ENCODE measurements around the gene NR4A2.
A peak's percentile ranks its signal among the peaks of the same experiment; 100 is the strongest.

Gene NR4A2

DNA sequence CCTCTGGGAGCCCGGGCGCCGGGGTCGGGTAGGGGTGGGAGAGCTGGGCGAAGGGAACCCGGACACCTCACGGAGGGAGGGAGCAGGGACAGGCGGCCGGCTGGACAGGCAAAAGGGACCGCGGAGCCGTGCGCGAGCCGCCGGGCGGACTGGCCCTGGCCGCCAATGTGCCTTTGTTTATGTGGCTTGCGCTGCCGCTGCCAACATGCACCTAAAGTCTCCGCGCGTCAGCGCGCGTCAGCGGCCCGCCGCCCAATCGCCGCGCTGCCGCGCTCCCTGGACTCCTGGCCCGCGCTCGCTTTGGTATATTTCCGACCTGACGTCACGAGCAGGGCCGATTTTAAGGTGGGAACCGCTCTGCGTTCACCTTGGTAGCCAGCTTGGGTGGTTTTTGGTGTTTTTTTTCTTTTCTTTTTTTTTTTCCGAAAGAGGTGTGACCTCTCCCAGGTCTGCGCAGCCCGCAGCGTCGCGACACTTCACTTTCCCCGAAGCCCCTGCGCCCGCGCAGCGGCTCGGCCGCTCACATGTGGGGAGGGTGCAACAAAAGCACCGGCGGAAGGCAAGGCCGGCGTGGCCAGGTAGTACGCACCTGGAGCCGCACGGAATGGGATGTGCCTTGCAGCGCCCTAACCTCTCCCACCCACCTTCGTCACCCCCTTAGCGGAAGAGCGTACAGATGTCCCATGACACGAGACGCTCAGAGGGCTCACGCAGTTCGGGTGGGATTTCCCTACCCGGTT, at the start of gene NR4A2:
NR4A2 (minus strand) TSS at position 188 of the 740 bp plus-strand sequence. CDS start 2,535 bp downstream, outside the sequence.
- peak; percentile 87 for DNase-seq (ENCODE audit: low read depth)

DNA sequence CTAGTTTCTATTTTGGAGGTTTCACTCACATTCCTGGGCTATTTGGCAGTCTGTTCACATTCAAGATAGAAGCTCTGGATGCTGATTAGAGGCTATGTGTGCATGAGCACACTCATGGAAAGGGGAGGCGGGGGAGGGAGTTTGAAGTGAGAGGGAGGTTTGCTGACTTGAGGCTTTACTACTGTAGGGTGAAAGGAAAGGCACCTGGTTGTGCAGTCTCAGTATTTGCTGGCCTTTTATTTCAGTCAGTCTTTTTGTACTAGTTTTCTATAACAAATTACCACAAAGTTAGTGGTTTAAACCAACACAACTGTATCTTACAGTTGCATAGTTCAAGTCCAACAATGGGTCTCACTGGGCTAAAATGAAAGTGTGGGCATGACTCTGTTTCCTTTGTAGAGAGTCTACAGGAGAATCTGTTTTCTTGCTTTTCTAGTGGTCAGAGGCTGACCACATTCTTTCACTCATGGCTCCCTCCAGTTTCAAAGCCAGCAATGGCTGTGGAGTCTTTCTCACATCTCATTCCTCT, 47.7 kb upstream of the NR4A2 start:
- DNase-seq (ENCODE audit: low read depth) = no peak

DNA sequence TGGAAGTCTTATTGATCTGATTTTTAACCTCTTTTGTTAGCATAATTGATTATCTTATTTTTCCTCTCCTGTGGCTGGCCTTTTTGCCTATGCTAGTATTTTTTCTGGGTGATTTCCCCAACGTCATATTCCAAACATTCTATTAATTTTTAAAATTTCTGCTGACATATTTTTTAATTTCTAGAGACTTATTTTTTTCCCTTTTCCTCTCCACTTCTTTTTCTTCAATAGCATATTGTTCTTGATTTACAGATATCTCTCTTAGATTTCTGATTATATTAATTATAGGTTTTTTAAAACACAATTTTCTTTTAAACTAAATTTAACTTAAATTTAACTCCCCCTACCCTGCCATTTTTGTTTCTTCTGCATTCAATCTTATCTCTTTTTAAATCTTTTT, 47.2 kb upstream of the NR4A2 start:
- DNase-seq (ENCODE audit: low read depth) = no peak

DNA sequence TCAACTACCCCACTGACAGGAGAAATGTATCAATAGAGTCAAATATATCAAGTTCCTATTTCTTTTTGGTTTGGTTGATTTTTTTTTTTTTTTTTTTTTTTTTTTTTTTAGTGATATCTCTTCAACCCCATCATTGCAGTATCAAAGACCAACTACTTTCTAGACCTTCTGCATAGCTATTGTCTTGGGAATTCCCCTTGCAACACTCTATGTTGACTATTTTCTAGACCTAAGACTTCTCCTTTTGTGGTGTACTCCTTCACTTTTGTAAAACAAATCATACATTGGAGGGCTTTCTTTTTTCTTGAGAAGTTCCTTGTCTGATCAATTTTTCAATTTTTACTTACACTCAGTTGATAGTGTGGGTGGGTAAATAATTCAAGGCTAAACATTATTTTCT, 46.5 kb upstream of the NR4A2 start:
- no peak for DNase-seq (ENCODE audit: low read depth)

DNA sequence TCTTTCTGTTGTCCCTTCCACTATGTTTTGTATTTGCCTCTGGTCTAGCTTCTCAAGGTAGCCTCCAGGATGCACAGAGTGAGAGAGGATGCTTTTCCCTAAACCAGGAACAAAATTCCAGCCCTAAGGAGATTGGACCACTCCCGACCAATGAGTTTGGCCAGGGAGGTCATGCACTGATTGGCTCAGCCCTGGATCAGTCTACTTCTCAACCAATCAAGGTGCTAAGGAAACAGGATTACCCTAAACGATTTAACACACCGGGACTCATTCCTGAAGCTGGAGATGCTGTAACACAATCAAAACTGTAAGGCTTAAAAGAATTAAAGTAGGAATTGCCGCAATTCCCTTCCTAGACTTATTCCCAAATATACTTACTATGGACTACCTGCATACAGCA, 34.2 kb upstream of the NR4A2 start:
- DNase-seq (ENCODE audit: low read depth) = no peak

DNA sequence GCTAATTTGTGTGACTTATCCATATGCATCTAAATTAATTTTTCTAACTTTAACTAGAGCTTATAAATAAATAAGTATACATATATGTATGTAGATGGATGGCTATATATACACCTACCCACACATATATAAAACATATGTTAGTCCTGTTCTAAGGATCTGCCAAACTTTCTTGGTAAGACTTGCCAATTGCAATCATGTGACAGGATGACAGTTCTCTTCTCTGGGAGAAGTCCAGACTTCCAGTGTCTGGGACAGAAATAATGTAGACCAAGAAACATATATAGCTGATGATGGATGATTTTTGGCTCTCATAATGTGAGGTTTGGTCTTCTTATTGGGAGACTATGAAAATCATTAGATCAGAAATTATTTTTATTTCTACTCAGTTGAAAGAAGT, 30.6 kb upstream of the NR4A2 start:
- no peak for DNase-seq (ENCODE audit: low read depth)

DNA sequence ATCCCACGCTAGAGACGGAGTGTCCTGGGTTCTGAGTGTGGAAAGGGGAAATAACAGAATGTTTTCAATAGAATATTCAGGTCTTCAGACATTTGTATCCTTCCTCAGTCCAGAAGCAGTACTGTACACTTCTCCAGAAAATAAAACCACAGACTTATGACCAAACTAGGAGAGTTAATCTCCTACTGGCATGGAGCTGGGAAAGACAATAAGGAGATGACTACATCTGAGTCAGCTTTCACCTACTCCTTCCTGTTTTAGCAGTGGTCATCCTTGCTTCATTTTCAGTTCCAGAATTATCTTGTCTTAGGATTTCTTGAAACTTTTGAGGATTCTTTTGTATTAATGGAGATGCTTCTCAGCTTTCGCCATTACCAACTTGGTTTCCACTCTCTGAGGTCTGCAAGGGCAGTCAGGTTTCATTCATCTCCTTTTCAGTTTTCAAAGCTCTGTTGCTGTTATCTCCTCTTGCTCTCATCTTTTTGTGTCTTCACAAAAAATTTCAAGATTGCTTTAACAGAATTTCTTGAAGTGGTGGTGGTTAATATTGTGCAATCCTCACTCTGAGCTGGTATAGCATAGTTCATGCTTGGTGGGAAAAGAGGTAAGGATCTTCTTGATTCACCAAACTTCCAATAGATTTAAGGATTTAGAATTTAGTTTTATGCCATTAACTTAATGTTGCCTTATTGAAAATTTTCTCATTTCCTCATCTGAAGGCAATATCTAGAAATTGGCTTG, 23.7 kb upstream of the NR4A2 start:
- no peak for DNase-seq (ENCODE audit: low read depth)

DNA sequence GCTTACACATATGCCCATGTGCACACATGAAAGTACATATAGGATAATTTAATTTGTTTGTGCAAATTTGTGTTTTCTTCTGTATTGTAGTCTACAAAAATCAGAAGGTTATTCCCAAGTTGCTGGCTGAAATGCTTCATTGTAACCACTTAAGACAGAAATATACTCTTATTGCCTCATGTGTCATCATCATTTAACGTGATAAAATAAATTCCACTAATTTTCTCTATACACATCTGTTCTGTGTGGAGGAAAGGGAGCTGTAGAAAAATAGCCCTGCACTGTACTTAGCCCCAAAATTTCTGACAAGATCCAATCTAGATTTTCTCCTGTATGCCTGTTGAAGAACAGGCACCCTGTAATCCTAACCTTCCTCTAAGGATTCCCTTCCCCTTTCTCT, 20.4 kb upstream of the NR4A2 start:
- no peak for DNase-seq (ENCODE audit: low read depth)

DNA sequence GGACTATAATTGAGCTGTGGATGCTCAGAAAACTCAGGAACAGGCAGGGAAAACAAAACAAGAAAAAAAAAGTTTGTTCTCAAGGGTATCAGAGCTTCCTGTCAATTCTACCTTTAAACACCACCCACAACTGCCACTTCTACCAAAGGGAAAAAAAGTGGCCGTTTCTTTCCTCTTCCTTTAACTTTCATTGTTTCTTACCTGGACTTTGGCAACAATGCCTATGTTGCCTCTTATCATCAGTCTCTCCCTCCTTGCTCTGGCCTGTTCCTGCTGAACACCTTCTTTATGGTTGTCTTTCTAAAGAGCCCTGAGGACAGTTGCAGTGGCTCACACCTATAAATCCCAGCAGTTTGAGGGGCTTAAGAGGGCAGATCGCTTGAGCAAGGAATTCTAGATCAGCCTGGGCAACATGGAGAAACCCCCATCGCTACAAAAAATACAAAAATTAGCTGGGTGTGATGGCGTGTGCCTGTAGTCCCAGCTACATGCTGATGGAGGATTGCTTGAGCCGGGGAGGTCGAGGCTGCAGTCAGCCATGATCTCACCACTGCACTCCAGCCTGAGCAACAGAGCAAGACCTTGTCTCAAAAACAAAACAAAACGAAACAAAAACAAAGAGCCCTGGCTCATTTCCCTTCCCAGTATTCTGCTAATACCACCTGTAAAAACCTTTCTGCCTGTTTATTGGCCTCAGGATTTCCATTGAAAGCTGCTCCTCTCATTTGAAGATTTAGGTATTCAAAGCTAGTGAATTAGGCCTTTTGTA, 18.0 kb upstream of the NR4A2 start:
- DNase-seq (ENCODE audit: low read depth) = no peak

DNA sequence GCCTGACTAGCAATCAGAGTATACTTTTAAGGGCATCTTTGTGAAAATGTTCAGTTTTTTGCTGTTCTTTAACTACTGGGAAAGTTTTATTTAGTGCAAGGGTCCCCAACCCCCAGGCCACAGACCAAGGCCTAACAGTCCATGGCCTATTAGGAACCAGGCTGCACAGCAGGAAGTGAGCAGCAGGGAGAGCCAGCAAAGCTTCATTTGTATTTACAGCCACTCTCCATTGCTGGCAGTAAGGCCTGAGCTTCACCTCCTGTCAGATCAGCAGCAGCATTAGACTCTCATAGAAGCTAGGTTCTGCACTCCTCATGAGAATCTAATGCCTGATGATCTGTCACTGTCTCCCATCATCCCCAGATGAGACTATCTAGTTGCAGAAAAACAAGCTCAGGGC, 17.1 kb upstream of the NR4A2 start:
- no peak for DNase-seq (ENCODE audit: low read depth)

DNA sequence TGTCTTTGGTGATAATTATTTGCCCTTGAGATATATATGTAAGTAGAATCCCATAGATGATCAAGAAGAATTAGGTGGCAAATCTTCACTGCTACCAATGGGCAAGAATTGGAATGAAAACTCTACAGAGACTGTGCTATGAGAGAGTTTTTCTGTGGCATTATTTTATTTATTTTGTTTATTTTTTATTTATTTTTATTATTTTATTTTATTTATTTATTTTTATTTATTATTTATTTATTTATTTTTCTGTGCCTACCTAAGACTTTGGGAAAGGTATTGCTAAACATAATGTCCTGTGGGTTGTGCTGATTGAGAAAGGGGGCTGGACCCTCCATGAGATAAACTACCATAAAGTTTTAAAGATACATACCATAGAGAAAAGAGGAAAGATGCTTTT, 16.6 kb upstream of the NR4A2 start:
- no peak for DNase-seq (ENCODE audit: low read depth)

DNA sequence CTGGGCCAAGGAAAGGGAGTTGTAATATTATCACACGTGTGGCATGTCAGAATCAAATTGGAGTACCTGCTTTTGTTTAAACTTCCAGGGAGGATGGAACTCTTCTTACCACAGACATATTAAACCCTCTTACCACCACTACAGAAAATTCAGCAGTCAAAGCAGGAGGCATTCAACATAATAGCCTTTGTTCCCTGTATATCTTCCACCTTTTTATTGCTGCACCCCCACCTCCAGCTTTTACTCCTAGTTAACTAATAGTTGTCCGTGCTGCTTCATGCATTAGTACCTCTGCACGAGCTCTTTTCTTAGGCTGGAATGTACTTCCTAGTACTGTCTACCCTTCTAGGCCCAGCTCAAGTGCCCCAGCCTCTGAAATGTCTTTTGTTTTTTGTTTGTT, 14.9 kb upstream of the NR4A2 start:
- DNase-seq (ENCODE audit: low read depth) = no peak

DNA sequence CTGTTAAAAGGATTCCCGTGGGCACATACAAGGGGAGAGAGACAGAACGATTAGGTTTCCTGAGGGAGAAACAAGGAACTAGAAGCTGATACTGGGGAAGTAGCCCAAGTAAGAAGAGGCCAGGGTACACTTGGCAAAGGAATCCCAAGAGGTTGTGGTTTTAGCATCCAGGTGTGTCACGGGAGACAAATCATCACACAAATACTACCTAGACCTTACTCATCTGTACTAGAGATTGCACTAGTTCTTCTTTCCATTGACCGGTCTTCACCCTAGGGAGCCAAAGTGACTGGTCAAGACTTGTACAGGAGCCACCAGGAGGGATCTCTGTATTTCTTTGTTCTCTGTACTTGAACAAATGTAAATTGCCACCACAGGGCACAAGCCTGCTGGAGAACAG, 14.2 kb upstream of the NR4A2 start:
- no peak for DNase-seq (ENCODE audit: low read depth)

DNA sequence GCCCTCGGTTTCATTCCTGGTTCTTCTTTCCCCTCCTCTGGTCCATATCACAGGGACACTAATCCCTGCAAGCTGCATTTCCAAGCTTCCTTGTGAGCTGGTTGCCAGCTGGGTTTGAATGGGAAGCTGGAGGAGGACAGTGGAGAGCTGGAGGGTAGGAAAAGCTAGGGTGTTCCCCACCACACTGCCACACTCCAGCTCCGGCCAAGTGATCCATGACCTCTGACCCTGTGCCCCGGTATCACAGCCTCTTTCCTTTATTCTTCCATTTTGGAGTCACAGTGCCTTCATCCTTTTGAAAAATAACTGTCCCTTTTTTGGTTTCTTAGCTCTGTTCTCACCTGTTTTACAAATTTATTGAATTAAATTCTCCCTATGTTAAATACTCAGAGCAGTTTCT, 13.1 kb upstream of the NR4A2 start:
- DNase-seq (ENCODE audit: low read depth) = no peak

DNA sequence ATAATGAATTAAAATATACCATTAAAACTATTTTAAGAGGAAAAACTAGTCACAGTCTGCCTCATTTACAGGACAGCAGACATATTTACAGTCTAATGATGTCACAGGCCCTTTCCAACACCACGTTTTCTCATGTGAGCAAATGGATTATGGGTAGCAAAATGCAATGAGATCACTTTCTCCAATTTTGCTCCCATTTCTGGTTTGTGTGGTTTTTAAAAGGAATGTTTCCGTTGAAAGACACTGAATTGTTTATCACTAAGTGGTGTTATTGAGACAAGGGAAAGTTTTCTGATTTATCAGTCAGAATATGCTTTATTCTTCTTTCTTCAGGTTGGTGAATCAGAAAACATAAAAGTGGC, 11.4 kb upstream of the NR4A2 start:
- no peak for DNase-seq (ENCODE audit: low read depth)

DNA sequence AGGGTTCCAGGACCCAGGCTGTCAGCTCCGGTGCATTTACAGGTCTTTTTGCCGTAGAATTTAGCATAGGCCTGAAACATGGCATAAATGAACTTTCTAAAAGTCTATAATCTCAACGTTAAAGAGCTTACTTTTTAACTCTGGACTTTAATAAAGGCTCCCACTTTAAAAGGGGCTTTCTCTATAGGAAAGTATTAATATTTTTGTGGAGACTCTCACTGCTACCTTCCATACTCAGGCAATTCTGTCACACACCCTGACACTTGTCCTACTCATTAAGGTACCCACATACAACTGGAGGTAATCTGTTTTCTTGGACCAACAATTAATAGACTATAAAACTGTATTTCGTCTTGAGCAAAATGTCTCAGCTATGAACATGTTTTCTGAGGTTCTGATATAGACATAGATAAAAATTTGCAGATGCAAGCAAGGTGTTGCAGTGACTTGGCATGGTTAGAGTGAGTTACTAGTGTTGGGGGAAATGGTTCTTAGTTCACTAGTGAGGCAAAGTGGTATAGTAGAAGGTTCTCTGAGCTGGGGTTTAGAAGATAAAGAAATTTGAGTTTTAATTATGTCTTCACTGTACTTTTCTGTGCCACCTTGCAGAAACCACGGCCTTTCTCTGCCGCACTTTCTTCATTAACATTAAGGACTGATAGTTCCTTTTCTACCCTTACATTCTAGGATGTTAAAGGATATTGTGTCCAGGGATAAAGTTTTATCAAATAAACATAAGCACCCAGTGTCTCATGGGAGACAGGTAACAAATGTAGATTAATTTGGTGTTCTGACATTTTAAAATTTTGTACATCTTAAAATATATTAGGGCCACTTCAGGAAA, 10.8 kb upstream of the NR4A2 start:
- DNase-seq (ENCODE audit: low read depth) = no peak

DNA sequence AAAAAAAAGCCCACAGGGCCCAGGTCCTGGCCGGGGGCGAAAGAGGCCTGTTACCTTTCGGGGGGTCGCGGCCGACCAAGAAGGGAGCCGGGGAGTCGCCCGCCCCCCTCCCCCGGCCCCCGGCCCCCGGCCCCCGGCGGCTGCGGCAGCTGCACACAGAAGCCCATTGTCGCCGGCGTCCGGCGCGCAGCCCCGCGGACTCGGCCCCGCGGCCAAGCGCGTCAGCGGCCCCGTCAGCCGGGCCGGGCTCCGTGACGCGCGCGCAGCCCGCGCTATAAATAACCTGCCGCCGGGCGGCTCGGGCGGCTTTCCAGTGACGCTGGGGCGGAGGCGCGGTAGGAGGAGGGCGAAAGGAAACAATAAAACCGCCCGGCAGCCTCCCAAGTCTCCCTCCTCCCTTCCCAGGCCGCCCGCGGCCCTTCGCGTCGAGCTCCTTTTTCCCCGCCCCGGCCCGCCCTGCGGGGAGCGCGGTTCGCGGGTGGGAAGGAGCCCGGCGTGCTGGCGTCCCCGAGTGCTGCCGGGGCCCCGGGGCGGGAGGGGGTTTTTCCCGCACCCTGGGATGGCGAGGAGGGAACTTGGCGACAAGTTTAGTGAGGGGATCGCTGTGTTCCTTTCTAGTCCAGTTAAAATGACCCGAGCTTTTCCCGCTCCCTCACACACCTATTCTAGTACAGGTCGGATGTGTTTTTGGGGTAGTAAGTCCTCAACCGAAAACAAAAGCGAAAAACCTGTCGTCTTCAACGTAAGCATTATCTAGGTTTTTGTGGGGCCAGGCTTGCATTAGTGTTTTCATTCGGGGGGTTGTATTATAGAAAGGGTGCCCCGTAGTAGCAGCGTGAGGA, 10.0 kb upstream of the NR4A2 start:
- peak; percentile 84 for DNase-seq (ENCODE audit: low read depth)

DNA sequence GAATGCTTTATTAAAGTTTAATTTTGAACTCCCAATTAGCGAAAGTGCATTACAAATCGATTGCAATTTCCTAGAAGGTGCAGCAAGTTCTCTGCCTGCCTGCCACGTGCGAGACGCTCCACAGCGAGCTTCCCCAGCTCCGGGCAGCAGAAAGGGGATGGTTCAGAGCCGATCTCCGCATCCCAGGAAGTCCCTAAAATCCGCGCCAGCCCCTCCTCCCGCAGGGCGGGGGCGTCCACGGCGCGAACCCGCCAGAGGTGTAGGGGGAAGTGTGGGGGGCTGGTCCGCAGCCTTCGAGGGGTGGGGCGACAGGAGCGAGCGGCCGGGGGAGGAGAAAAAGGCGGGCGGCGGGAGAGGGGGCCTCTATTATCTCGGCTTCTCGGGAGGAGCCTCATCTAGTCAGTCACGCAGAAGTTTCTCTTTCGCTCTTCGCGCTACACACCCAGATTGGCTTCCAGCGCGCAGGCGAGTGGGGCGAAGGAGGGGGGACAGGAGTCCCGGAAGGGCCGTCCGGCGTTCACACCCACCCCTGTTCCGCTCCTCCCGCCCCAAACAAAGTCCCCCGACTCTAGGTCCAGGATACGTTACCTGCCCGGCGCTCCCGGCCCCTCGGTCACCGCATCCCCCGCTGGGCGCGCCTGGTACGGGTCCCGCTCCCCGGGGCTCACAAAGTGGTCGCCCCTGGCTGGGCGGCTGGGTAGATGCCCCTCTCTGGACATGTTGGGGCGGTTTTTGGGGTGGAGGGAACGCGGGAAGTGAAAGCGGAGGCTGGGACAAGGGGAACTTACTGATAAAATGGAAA, 9.1 kb upstream of the NR4A2 start:
- peak; percentile 84 for DNase-seq (ENCODE audit: low read depth)

DNA sequence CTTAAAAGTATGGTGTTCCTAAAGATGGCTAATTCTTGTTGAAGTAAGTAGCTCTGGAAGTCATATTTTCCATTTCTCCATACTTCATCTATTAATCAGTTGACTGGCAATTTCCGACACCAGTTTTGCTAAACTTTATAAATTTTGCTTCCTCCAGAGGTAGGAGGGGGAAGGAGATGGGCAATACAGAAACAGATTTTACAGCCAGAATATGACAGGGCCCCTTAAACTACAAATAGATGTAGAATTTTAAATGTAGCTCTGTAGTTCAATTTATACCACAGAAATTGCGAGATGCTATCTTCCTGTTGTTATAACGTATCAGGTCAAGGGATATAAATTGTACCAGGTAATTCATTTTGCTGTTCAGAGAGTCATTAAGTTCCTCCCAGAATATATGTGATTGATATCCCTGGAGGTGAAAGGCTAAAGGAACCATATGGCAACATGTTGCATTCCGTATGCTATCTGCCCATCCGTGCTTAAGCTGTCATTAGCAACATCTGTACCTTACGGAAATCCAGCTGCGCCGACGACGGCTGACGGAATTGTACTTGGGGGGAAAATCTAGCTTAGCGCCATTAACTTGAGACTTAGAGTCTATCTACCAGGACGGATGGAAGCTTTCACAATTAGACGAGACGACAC, 8.4 kb upstream of the NR4A2 start:
- DNase-seq (ENCODE audit: low read depth) = no peak

DNA sequence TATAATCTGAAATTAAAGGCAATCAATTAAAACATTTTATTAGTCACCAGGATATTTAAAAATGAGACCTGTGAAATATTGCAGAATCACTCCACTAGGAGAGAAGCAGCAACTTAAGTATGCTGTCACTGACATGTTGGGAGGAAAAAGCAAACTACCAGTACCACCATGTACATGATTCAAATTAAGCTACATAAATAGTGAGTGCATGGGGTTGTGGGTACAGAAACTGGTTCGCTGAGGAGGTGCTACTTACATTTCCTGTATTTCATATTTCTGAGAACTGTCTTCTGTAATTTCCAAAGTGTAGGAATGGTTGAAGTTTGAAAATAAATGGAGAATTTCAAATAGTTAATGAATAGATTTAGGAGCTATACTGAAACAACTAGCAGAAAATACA, 7.9 kb upstream of the NR4A2 start:
- DNase-seq (ENCODE audit: low read depth) = no peak

Measured in stimulated activated CD8-positive, alpha-beta memory T cell treated with anti-CD3 and anti-CD28 coated beads, Interleukin-12 subunit alpha, Interleukin-12 subunit beta, amount 100 ng/mL, for 1 hour (primary cell).